ENCODE data around the gene SLC25A24. TPM values are rescaled to one million over a fixed set of nuclear protein-coding genes. Genes with fewer than 3 reads are reported as not detected.
A peak's percentile ranks its signal among the peaks of the same experiment; 100 is the strongest.

The SLC25A24 gene
- total and polyA plus RNA-seq, 9 of the 15 experiments (the other 6 are each of a cell fraction or from before 2014, with no cell fraction given) = 6.9 to 34.9 (median 25.4) TPM

DNA sequence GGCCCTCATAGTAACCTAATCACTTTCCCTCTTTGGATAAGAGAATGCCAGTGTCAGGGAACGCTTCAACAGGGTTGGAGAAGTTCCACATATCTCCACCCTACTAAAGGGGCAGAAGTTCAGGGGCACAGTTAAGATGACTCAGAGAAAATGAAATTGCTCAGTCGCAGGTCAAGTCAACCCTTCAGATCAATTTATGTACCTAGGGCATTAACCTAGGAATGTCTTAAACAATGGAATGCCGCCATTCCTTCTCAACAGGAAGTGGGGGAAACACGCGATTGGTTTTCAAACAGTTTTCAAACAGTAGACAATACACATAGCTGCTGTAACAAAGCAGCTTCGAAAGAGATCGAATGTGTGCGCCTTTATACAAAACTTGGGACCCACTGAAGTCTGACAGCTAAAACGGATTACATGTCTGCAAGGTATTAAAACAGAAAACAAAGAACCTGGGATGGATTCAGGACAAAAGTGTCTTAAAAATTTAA lies 897 bp downstream of the SLC25A24 start (continued):
- TF ChIP-seq, protein P1, sequence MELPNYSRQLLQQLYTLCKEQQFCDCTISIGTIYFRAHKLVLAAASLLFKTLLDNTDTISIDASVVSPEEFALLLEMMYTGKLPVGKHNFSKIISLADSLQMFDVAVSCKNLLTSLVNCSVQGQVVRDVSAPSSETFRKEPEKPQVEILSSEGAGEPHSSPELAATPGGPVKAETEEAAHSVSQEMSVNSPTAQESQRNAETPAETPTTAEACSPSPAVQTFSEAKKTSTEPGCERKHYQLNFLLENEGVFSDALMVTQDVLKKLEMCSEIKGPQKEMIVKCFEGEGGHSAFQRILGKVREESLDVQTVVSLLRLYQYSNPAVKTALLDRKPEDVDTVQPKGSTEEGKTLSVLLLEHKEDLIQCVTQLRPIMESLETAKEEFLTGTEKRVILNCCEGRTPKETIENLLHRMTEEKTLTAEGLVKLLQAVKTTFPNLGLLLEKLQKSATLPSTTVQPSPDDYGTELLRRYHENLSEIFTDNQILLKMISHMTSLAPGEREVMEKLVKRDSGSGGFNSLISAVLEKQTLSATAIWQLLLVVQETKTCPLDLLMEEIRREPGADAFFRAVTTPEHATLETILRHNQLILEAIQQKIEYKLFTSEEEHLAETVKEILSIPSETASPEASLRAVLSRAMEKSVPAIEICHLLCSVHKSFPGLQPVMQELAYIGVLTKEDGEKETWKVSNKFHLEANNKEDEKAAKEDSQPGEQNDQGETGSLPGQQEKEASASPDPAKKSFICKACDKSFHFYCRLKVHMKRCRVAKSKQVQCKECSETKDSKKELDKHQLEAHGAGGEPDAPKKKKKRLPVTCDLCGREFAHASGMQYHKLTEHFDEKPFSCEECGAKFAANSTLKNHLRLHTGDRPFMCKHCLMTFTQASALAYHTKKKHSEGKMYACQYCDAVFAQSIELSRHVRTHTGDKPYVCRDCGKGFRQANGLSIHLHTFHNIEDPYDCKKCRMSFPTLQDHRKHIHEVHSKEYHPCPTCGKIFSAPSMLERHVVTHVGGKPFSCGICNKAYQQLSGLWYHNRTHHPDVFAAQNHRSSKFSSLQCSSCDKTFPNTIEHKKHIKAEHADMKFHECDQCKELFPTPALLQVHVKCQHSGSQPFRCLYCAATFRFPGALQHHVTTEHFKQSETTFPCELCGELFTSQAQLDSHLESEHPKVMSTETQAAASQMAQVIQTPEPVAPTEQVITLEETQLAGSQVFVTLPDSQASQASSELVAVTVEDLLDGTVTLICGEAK (IDR thresholded peaks at IDR 0.05) = no peak; the same call in 1 of the 2 replicates
- TF ChIP-seq, protein P1 (CRISPR knock-in tag; IDR thresholded peaks at IDR 0.05) = no peak
- TF ChIP-seq RBM25 (IDR thresholded peaks at IDR 0.05; ENCODE audit: low read depth, low read length, severe bottlenecking) = no peak
- TF ChIP-seq CREB1 (IDR thresholded peaks at IDR 0.05) = no peak
- no peak for TF ChIP-seq CREB1 (CRISPR knock-in tag; IDR thresholded peaks at IDR 0.05)
- TF ChIP-seq ZNF445 (CRISPR knock-in tag; IDR thresholded peaks at IDR 0.05; ENCODE audit: low read depth) = no peak
- no peak for TF ChIP-seq ZC3H4 (CRISPR knock-in tag; IDR thresholded peaks at IDR 0.05; ENCODE audit: borderline replicate concordance)
- no peak for TF ChIP-seq ZEB2 (IDR thresholded peaks at IDR 0.05)
- peak; percentile 10; the same call in 1 of the 2 replicates for TF ChIP-seq MAFF (IDR thresholded peaks at IDR 0.05; ENCODE audit: low read length)
- TF ChIP-seq KLF13 (tag; IDR thresholded peaks at IDR 0.05; ENCODE audit: borderline replicate concordance, low read depth) = no peak
- TF ChIP-seq GTF2A2 (tag; IDR thresholded peaks at IDR 0.05) = no peak
- TF ChIP-seq, protein P2, sequence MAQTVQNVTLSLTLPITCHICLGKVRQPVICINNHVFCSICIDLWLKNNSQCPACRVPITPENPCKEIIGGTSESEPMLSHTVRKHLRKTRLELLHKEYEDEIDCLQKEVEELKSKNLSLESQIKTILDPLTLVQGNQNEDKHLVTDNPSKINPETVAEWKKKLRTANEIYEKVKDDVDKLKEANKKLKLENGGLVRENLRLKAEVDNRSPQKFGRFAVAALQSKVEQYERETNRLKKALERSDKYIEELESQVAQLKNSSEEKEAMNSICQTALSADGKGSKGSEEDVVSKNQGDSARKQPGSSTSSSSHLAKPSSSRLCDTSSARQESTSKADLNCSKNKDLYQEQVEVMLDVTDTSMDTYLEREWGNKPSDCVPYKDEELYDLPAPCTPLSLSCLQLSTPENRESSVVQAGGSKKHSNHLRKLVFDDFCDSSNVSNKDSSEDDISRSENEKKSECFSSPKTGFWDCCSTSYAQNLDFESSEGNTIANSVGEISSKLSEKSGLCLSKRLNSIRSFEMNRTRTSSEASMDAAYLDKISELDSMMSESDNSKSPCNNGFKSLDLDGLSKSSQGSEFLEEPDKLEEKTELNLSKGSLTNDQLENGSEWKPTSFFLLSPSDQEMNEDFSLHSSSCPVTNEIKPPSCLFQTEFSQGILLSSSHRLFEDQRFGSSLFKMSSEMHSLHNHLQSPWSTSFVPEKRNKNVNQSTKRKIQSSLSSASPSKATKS (CRISPR knock-in tag; IDR thresholded peaks at IDR 0.05) = no peak
- no peak for TF ChIP-seq ZFP1 (CRISPR knock-in tag; IDR thresholded peaks at IDR 0.05)
- 0 out of 2 replicates have a peak, but pooled peaks have one; percentile 15 for TF ChIP-seq MBD2 (IDR thresholded peaks at IDR 0.05; ENCODE audit: borderline replicate concordance, low read depth)
- TF ChIP-seq, protein P3, sequence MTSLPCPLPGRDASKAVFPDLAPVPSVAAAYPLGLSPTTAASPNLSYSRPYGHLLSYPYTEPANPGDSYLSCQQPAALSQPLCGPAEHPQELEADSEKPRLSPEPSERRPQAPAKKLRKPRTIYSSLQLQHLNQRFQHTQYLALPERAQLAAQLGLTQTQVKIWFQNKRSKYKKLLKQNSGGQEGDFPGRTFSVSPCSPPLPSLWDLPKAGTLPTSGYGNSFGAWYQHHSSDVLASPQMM (CRISPR knock-in tag; IDR thresholded peaks at IDR 0.05) = no peak
- TF ChIP-seq ARID2 (IDR thresholded peaks at IDR 0.05) = no peak
- no peak for TF ChIP-seq NFE2L1 (tag; IDR thresholded peaks at IDR 0.05; ENCODE audit: borderline replicate concordance, low read depth)
- TF ChIP-seq HMGN3 (IDR thresholded peaks at IDR 0.05; ENCODE audit: borderline replicate concordance, extremely low read depth, insufficient read length, low read depth, low read length) = no peak

All from K562 (cell line).